ENCODE measurements around the gene TOX2.
A peak's percentile ranks its signal among the peaks of the same experiment; 100 is the strongest.

TOX2 gene

DNA sequence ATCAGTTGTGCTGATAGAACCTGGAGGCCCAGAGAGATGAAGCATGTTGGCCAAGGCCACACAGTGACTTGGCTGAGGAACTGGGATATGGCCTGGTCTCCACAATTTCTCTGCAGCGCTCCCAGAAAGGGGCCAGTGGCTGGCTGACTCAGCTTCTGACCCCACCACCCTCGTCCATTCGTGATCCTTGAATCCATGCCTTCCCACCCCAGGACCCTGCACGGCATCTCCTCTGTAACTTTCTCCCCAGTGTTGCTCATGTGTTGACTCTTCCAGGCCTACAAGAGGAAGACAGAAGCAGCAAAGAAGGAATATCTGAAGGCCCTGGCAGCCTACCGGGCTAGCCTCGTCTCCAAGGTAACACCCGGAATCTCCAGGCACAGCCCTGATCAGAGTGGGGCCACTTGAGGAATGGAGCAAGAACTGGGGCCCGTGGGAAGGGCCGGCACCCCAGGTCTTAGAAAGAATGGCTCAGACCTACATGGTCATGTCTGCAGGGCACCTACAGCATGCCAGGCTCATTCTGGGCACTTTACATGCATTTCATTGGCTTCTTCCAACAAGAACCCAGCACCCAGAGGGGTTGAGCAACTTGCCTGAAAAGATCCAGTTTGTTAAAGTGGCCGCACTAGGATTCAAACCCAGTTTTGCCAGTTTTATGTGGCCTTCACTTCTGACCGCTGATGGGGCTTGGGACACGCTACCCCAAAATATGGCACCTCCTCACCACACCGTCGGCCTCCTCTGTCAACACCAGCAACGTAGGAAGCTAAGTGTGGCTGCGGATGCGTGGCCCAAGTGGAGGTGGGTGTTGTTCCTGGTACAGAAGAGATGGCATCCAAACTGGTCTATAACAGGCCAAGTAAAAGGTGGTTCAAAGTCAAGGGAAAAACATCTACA lies 150.1 kb downstream of the TOX2 start:
- no peaks in the 10 kb centered on the region for H3K9me3 ChIP-seq (ENCODE audit: control insufficient read depth in 1 of 2, low read length in 2 of 2)
- H3K4me1 ChIP-seq (ENCODE audit: control insufficient read depth in 1 of 2, insufficient read depth in 2 of 2, low read length in 2 of 2) = no peaks in the 10 kb centered on the region
- no peak overlapping the region for H3K27ac ChIP-seq (ENCODE audit: low read length)
- H3K36me3 ChIP-seq (ENCODE audit: control insufficient read depth in 1 of 2, insufficient read depth in 2 of 2, low read length in 2 of 2) = no peaks in the 10 kb centered on the region
- no peak overlapping the region for H3K4me3 ChIP-seq (ENCODE audit: low read depth in 1 of 2, low read length in 2 of 2)
- no peaks in the 10 kb centered on the region for H3K27me3 ChIP-seq (ENCODE audit: low read depth, low read length)

DNA sequence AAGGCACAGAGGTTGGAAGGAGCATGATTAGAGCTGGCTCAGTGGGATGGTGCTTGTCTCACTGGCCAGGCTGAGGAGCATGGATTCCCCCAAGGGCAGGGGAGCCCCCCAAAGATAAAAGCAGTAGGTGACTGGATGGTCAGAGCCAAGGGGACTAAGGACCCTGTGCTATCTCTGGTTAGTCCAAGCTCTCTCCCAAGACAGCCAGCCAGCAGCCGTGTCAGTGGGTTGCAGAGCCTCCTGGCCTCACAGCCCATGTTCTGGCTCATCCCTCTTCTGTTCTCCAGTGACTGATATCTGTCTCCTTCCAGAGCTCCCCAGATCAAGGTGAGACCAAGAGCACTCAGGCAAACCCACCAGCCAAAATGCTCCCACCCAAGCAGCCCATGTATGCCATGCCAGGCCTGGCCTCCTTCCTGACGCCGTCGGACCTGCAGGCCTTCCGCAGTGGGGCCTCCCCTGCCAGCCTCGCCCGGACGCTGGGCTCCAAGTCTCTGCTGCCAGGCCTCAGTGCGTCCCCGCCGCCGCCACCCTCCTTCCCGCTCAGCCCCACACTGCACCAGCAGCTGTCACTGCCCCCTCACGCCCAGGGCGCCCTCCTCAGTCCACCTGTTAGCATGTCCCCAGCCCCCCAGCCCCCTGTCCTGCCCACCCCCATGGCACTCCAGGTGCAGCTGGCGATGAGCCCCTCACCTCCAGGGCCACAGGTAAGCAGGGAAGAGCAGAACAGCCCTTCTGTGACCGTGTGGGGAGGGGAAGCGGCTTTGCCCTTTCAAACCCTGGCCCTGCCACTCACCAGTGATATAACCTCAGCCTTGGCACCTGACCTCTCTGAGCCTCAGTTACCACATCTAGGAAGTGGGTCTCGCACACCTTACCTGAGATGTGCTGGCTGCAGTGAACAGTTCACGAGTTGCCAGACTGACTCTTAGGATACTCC lies 151.0 kb downstream of the TOX2 start:
- no peak overlapping the region for H3K27ac ChIP-seq (ENCODE audit: low read length)
- no peak overlapping the region for H3K4me3 ChIP-seq (ENCODE audit: low read depth in 1 of 2, low read length in 2 of 2)

DNA sequence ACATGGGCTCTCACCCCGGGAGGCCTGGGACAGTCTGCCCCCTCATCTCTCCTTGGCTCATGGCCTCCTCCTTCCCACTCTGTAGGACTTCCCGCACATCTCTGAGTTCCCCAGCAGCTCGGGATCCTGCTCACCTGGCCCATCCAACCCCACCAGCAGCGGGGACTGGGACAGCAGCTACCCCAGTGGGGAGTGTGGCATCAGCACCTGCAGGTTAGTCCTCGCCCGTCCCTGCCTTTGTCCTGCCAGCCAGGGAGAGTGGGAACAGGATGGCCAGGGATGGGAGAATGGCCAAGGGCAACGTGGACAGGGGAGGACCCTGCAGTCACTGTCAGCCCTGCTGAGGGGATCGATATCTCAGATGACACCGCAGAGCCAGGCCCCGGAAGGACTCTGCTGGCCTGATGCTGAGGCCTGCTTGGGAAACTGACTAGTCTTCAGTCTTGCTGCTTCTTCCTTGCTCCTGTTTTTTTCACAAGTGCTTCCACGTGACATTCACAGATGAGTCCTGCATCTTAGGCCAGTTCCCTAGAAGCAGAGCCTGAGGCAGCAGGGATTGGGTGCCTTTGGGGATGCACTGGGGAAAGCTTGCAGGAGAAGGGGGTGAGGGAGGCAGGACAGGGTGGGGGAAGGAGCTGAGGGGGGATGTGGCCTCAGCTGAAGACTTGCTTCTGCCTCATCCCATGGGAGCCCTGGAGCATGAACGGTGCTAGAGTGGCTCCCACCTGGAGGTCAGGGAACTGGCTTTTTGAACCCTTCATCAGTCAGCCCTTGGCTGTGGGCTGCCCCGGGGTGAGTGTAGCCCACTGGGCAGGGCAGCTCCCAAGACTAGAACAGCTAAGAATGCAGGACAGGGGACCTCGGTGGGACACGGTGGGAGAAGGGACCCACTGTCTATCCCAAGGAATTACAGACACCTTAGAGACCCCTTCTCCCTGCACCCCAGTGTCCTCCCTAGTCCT lies 152.3 kb downstream of the TOX2 start:
- no peak overlapping the region for H3K27ac ChIP-seq (ENCODE audit: low read length)
- H3K27me3 ChIP-seq (ENCODE audit: low read depth, low read length) = no peaks in the 10 kb centered on the region
- no peaks in the 10 kb centered on the region for H3K4me1 ChIP-seq (ENCODE audit: control insufficient read depth in 1 of 2, insufficient read depth in 2 of 2, low read length in 2 of 2)

More for the DNA sequence above, 151.0 kb downstream of the TOX2 start:
- Histone ChIP-seq H3K36me3 (ENCODE audit: control insufficient read depth in 1 of 2, insufficient read depth in 2 of 2, low read length in 2 of 2) (no peaks in the 10 kb centered on the region), H3K27me3 (ENCODE audit: low read depth, low read length) (no peaks in the 10 kb centered on the region), H3K4me1 (ENCODE audit: control insufficient read depth in 1 of 2, insufficient read depth in 2 of 2, low read length in 2 of 2) (no peaks in the 10 kb centered on the region), H3K9me3 (ENCODE audit: control insufficient read depth in 1 of 2, low read length in 2 of 2) (no peaks in the 10 kb centered on the region)

DNA sequence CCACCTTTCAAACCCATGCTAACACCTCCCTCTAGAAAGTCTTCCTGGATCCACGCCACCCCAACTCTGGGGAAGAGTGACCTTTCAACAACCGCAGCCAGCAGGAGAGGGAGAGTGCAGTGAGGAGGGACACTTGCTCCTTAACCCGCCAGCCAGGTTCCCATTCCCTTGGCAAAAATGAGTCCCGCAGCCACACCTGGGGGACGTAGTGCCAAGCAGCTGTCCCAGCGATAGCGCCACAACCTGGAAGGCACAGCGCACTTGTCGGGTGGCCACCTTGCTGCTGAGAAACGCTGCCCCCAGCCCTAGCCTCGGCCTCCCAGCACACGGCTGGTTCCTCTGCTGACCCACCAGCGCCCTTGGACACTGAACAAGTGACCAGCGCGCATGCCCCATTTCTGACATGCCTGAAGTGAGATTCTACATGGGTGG lies 153.0 kb downstream of the TOX2 start:
- no peaks in the 10 kb centered on the region for H3K9me3 ChIP-seq (ENCODE audit: control insufficient read depth in 1 of 2, low read length in 2 of 2)
- H3K27ac ChIP-seq (ENCODE audit: low read length) = no peak overlapping the region
- H3K4me3 ChIP-seq (ENCODE audit: low read depth in 1 of 2, low read length in 2 of 2) = no peak overlapping the region
- H3K27me3 ChIP-seq (ENCODE audit: low read depth, low read length) = no peaks in the 10 kb centered on the region
- H3K36me3 ChIP-seq (ENCODE audit: control insufficient read depth in 1 of 2, insufficient read depth in 2 of 2, low read length in 2 of 2) = no peaks in the 10 kb centered on the region
- H3K4me1 ChIP-seq (ENCODE audit: control insufficient read depth in 1 of 2, insufficient read depth in 2 of 2, low read length in 2 of 2) = no peaks in the 10 kb centered on the region

More for the DNA sequence above, 152.3 kb downstream of the TOX2 start:
- Histone ChIP-seq H3K9me3 (ENCODE audit: control insufficient read depth in 1 of 2, low read length in 2 of 2) (no peaks in the 10 kb centered on the region), H3K4me3 (ENCODE audit: low read depth in 1 of 2, low read length in 2 of 2) (no peak overlapping the region), H3K36me3 (ENCODE audit: control insufficient read depth in 1 of 2, insufficient read depth in 2 of 2, low read length in 2 of 2) (no peaks in the 10 kb centered on the region)

DNA sequence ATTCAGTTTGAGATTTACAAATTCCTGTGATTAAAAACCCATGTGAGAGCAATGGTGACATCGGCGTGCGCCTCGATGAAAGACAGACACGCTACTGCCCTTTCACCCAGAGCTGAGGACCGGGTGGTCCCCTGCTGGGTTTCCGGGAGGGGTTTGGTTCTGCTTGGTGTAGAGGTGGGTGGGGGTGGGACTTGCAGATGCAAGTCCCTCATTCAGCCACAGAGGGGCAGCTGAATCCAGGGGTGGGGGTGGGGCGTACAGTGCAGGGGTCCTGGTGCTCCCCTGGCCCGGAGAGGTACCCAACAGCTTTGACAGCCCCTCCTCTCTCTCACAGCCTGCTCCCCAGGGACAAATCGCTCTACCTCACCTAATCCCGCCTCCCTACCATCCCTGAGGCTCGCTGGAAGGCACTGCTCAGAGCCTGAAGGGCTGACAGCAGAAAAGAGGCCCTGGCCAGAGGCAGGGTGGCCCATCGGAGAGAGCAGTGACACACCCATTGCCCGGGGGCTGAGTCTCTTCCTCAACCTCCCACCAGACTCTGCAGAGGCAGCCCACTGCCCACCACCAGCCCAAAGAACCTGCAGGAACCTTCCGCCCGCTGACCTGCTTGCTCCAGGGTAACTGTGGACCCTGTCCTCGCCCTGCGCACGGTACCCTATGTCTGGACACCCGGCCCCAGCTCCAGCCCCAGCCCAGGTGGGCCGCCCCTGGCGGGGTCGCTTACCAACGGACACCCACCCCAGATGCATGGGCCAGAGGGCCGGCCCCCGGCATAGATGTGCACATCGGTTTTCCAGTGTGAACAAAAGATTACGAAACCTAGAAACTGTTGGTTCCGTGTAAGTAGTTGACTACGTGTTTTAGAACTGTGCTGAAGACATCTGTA lies 153.9 kb downstream of the TOX2 start:
- Histone ChIP-seq H3K9me3 (ENCODE audit: control insufficient read depth in 1 of 2, low read length in 2 of 2) (no peaks in the 10 kb centered on the region), H3K36me3 (ENCODE audit: control insufficient read depth in 1 of 2, insufficient read depth in 2 of 2, low read length in 2 of 2) (no peaks in the 10 kb centered on the region), H3K27ac (ENCODE audit: low read length) (no peak overlapping the region), H3K4me3 (ENCODE audit: low read depth in 1 of 2, low read length in 2 of 2) (no peak overlapping the region), H3K27me3 (ENCODE audit: low read depth, low read length) (no peaks in the 10 kb centered on the region), H3K4me1 (ENCODE audit: control insufficient read depth in 1 of 2, insufficient read depth in 2 of 2, low read length in 2 of 2) (no peaks in the 10 kb centered on the region)

DNA sequence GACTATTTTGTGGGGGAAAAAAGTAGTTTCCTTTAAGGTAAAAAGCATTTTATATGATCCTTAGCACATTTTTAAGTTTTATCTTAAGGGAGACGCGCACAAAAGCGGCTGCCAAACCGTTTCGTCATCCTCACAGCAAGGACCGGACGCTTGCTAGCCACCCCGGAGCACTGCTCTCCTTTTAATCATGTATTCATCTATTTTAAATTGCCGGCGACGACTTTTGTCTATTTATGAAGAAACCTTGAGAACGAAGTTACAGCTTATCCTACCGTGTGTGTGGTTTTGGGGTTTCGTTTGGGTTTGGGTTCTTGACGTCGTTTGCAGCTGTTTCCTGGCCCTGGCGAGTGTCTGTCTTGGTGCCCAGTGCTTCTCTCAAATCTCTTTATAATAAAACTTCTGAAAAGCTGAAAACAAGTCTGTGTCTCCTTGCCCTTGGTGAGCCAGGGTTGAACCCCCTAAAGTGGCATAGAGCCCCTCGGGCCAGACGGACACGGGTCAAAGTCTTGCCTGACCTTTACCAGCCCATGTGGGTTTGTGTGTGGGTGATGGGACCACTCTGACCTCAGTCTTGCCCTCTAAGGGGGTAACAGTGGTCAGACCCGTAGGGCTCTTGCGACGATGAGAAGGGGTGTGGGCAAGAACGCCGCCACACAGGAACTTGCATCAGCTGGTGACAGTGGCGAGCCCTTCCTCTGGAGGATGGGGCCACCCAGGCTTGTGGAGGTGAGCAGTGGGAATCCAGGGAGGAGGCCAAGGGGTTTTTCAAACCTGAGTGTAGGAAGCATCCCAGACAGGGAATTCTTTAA lies 154.8 kb downstream of the TOX2 start:
- no peaks in the 10 kb centered on the region for H3K27me3 ChIP-seq (ENCODE audit: low read depth, low read length)

DNA sequence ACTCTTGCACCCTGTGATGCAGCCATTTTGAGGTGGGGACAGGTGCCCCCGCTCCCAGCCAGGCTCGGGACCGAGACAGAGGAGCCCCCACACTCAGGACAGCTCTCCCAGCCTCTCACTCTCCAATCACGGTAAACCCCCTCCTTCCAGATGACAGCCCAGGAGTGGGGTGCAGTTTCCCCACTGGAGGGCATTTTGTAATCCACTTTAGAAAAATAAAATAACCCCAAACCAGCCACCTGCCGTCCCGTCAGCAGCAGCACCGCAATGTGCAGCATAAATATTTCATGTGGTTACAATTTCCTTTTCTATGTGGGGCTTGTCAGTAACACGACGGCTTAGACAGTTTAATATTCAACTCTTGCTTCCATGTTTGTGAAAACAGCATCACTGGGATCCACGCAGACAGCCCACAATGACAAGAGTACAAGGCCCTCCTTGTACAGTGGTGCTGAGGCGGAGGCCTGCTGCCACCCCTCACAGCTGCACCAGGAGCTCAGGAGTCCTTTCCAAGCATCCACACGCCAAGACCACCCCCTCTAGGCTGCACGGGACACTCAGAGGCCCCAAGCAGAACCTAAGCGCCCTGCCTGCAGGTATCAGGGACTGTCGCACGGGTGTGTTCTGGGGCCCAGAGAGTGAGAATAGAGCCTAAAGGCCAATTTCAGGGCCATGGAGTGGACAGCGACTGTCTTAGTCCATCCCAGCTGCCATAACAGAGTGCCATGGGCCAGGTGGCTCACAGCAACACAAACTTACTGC lies 155.7 kb downstream of the TOX2 start:
- Histone ChIP-seq H3K36me3 (ENCODE audit: control insufficient read depth in 1 of 2, insufficient read depth in 2 of 2, low read length in 2 of 2) (no peaks in the 10 kb centered on the region), H3K27ac (ENCODE audit: low read length) (no peak overlapping the region), H3K27me3 (ENCODE audit: low read depth, low read length) (no peaks in the 10 kb centered on the region), H3K4me3 (ENCODE audit: low read depth in 1 of 2, low read length in 2 of 2) (no peak overlapping the region), H3K4me1 (ENCODE audit: control insufficient read depth in 1 of 2, insufficient read depth in 2 of 2, low read length in 2 of 2) (peaks cover 0 to 3% of the 10 kb centered on the region in 2 donors), H3K9me3 (ENCODE audit: control insufficient read depth in 1 of 2, low read length in 2 of 2) (no peaks in the 10 kb centered on the region)

More for the DNA sequence above, 154.8 kb downstream of the TOX2 start:
- Histone ChIP-seq H3K36me3 (ENCODE audit: control insufficient read depth in 1 of 2, insufficient read depth in 2 of 2, low read length in 2 of 2) (no peaks in the 10 kb centered on the region), H3K4me3 (ENCODE audit: low read depth in 1 of 2, low read length in 2 of 2) (peak overlapping the region in 1 of 2 donors; percentile 16), H3K27ac (ENCODE audit: low read length) (no peak overlapping the region), H3K9me3 (ENCODE audit: control insufficient read depth in 1 of 2, low read length in 2 of 2) (no peaks in the 10 kb centered on the region), H3K4me1 (ENCODE audit: control insufficient read depth in 1 of 2, insufficient read depth in 2 of 2, low read length in 2 of 2) (no peaks in the 10 kb centered on the region)

DNA sequence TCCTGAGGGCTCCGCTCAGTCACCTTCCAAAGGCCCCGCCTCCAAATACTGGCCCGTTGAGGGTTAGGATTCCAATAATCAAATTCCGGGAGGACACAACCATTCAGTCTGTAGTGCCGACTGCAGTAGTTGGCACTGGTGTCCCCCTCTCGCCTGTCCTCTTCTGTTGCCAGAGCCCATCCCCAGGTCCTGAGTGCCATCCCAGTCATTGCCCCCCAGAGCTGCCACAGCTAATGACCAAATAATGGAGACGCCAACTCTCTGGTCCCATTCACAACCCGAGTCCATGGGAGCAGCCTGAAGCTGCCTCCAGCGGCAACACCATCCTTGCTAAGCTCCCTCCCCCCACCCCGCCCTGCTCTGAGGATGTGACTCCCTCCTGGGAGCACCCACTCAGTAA lies 156.4 kb downstream of the TOX2 start:
- Histone ChIP-seq H3K9me3 (ENCODE audit: control insufficient read depth in 1 of 2, low read length in 2 of 2) (no peaks in the 10 kb centered on the region), H3K27ac (ENCODE audit: low read length) (no peak overlapping the region), H3K36me3 (ENCODE audit: control insufficient read depth in 1 of 2, insufficient read depth in 2 of 2, low read length in 2 of 2) (no peaks in the 10 kb centered on the region), H3K4me3 (ENCODE audit: low read depth in 1 of 2, low read length in 2 of 2) (no peak overlapping the region), H3K27me3 (ENCODE audit: low read depth, low read length) (no peaks in the 10 kb centered on the region), H3K4me1 (ENCODE audit: control insufficient read depth in 1 of 2, insufficient read depth in 2 of 2, low read length in 2 of 2) (peaks cover 0 to 3% of the 10 kb centered on the region in 2 donors)

DNA sequence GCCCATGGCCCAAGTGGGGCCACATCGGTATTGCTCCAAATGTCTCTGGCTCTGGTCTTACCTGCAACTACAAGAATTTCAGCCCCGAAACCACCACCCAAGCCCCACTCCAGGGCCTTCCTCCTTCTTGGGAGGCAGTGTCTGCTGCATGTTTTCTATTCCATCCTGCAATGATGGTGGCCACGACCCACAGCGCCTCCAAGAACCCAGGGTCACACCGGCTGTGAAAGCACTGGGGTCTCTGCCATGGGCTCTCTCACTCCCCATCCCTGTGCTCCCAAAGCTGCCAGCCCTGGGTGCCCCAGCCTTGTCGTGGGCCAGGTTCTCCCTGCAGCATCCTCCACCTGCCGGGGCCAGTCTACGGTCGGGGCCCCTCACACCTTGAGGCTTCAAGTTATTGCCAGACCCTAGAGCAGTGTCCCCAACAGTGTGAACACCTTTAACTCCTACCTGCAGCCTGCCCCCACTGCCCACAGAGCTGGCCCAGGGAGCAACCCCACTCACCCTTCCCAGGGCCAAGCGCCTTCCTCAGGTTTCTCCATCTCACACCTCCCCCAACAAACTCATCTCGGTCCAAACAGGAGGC lies 157.0 kb downstream of the TOX2 start:
- H3K4me1 ChIP-seq (ENCODE audit: control insufficient read depth in 1 of 2, insufficient read depth in 2 of 2, low read length in 2 of 2) = peaks cover 0 to 3% of the 10 kb centered on the region in 2 donors
- H3K27ac ChIP-seq (ENCODE audit: low read length) = no peak overlapping the region
- no peaks in the 10 kb centered on the region for H3K36me3 ChIP-seq (ENCODE audit: control insufficient read depth in 1 of 2, insufficient read depth in 2 of 2, low read length in 2 of 2)
- no peaks in the 10 kb centered on the region for H3K9me3 ChIP-seq (ENCODE audit: control insufficient read depth in 1 of 2, low read length in 2 of 2)
- H3K27me3 ChIP-seq (ENCODE audit: low read depth, low read length) = no peaks in the 10 kb centered on the region
- H3K4me3 ChIP-seq (ENCODE audit: low read depth in 1 of 2, low read length in 2 of 2) = no peak overlapping the region
